HepG2 (cell line): Measurements from ENCODE around the gene HNRNPUL1. TPM values are rescaled to one million over a fixed set of nuclear protein-coding genes. Genes with fewer than 3 reads are reported as not detected.
A peak's percentile ranks its signal among the peaks of the same experiment; 100 is the strongest.

Experiments used
- ARID2 ChIP-seq: sonication (generic); formaldehyde crosslinking; IDR thresholded peaks from 2 replicates; pipeline ENCODE4 v1.8.1; 2022; ENCODE audit warnings: mild to moderate bottlenecking, missing genetic modification reagents, borderline replicate concordance
- FOSL2 ChIP-seq: sonication (generic); formaldehyde crosslinking; IDR thresholded peaks from 2 replicates; pipeline ENCODE4 v1.4.0; 2020; ENCODE audit warnings: missing genetic modification reagents
- FOXK2 ChIP-seq: fragments of 450-650 bp; IDR thresholded peaks from 2 replicates; pipeline ENCODE4 v1.6.1; 2016
- HMG20A ChIP-seq: IDR thresholded peaks from 2 replicates; pipeline ENCODE4 v1.6.1; 2016; ENCODE audit warnings: borderline replicate concordance
- MAZ ChIP-seq, 2 experiments: sonication (generic) in 1 of 2; formaldehyde crosslinking in 1 of 2; IDR thresholded peaks; 2 replicates each; pipeline versions ENCODE4 v1.5.0 to v1.6.1; 2012 to 2020; ENCODE audit warnings: low read depth in 2 of 2, mild to moderate bottlenecking in 2 of 2, borderline replicate concordance in 1 of 2, improper control_type of control experiment in 1 of 2, low read length in 1 of 2, missing genetic modification reagents in 1 of 2, moderate library complexity in 1 of 2
- SMYD3 ChIP-seq: sonication (generic); formaldehyde crosslinking; IDR thresholded peaks from 2 replicates; pipeline ENCODE4 v1.8.1; 2023; ENCODE audit warnings: mild to moderate bottlenecking, missing genetic modification reagents
- SP4 ChIP-seq: sonication (generic); formaldehyde crosslinking; IDR thresholded peaks from 2 replicates; pipeline ENCODE4 v1.8.1; 2023; ENCODE audit warnings: mild to moderate bottlenecking, missing genetic modification reagents
- SP5 ChIP-seq: IDR thresholded peaks from 2 replicates; pipeline ENCODE4 v1.6.1; 2016; ENCODE audit warnings: low read depth, borderline replicate concordance
- TEAD3 ChIP-seq: optimal IDR thresholded peaks from 2 replicates; pipeline ENCODE3; 2016; ENCODE audit warnings: borderline replicate concordance
- TRAFD1 ChIP-seq: sonication (generic); formaldehyde crosslinking; IDR thresholded peaks from 2 replicates; pipeline ENCODE4 v1.5.1; 2020; ENCODE audit warnings: missing genetic modification reagents, mild to moderate bottlenecking, borderline replicate concordance
- ZBTB33 ChIP-seq: sonication (generic); formaldehyde crosslinking; IDR thresholded peaks from 2 replicates; pipeline ENCODE4 v1.4.0; 2020; ENCODE audit warnings: missing genetic modification reagents
- ZFX ChIP-seq: sonication (generic); formaldehyde crosslinking; IDR thresholded peaks from 2 replicates; pipeline ENCODE4 v1.4.0; 2020; ENCODE audit warnings: mild to moderate bottlenecking, low read depth, missing genetic modification reagents, moderate library complexity
- ZFY ChIP-seq: sonication (generic); formaldehyde crosslinking; IDR thresholded peaks from 2 replicates; pipeline ENCODE4 v1.4.0; 2020; ENCODE audit warnings: missing genetic modification reagents
- ZNF124 ChIP-seq: sonication (generic); formaldehyde crosslinking; IDR thresholded peaks from 2 replicates; pipeline ENCODE4 v1.4.0; 2020; ENCODE audit warnings: missing genetic modification reagents
- ZNF329 ChIP-seq: sonication (generic); formaldehyde crosslinking; IDR thresholded peaks from 2 replicates; pipeline ENCODE4 v1.9.0; 2021; ENCODE audit warnings: low read depth, mild to moderate bottlenecking, missing genetic modification reagents
- ZNF343 ChIP-seq: sonication (generic); formaldehyde crosslinking; IDR thresholded peaks from 2 replicates; pipeline ENCODE4 v1.4.0; 2020; ENCODE audit warnings: mild to moderate bottlenecking, missing genetic modification reagents
- ZNF710 ChIP-seq: sonication (generic); formaldehyde crosslinking; IDR thresholded peaks from 2 replicates; pipeline ENCODE4 v1.5.0; 2020; ENCODE audit warnings: mild to moderate bottlenecking, missing genetic modification reagents, borderline replicate concordance
- ZUFSP ChIP-seq: sonication (generic); formaldehyde crosslinking; IDR thresholded peaks from 2 replicates; pipeline ENCODE4 v1.9.0; 2021; ENCODE audit warnings: missing genetic modification reagents, mild to moderate bottlenecking, borderline replicate concordance
- polyA plus RNA-seq, 8 experiments: library from polyadenylated mRNA; depleted of rRNA in 3 of 8; stranded (reverse) in 7 of 8; unstranded in 1 of 8; fragments of >200 nt; fragmentation: Illumina TruSeq in 4 of 8; extraction: Trizol in 4 of 8; gene quantifications; 2 replicates each; pipeline versions ENCODE4 v1.2.1 to v1.2.3, GENCODE V29; 2011 to 2016; ENCODE audit warnings: low read depth in 4 of 8, missing spikeins in 1 of 8, mixed read lengths in 1 of 8; ENCODE audit not compliant: insufficient read depth in 1 of 8
- total RNA-seq, 5 experiments: library from RNA; depleted of rRNA; stranded (reverse); fragments of >200 nt; fragmentation: Illumina TruSeq; extraction: Trizol; gene quantifications; 2 replicates each; pipeline ENCODE4 v1.2.3, GENCODE V29; 2016; ENCODE audit warnings: low read depth in 1 of 5

The HNRNPUL1 gene
- total and polyA plus RNA-seq, 2 of the 13 experiments (the other 11 are each of a cell fraction or from before 2014, with no cell fraction given) = 30.9 to 81.7 TPM

- TF ChIP-seq ZNF329 (CRISPR knock-in tag) (no peak), ZFY (CRISPR knock-in tag) (0 out of 2 replicates have a peak, but pooled peaks have one; percentile 30), MAZ (IDR thresholded peaks at IDR 0.05; ENCODE audit: borderline replicate concordance, low read depth, low read length) (peak; percentile 52; the same call in 1 of the 2 replicates), MAZ (CRISPR knock-in tag; IDR thresholded peaks at IDR 0.05; ENCODE audit: low read depth) (no peak), ARID2 (CRISPR knock-in tag) (no peak), ZNF343 (CRISPR knock-in tag) (no peak), ZBTB33 (CRISPR knock-in tag) (0 out of 2 replicates have a peak, but pooled peaks have one; percentile 23), ZNF710 (peak; percentile 63; the same call in 1 of the 2 replicates), ZNF124 (CRISPR knock-in tag) (no peak), HMG20A (CRISPR knock-in tag) (0 out of 2 replicates have a peak, but pooled peaks have one; percentile 18), SP4 (peak; percentile 32; the same call in 1 of the 2 replicates), FOXK2 (no peak), TEAD3 (CRISPR knock-in tag) (peak; percentile 31), TRAFD1 (CRISPR knock-in tag) (no peak), FOSL2 (CRISPR knock-in tag) (peak; percentile 90), SP5 (peak; percentile 85), ZFX (peak; percentile 10), SMYD3 (no peak), ZUFSP (no peak)
Observed at GRCh38 chr19:41324921-41325639, 60.9 kb downstream of the HNRNPUL1 start (continued).
